Gastroesophageal sphincter (tissue), 4 donors: ENCODE measurements around the gene KLHL17. TPM values are rescaled to one million over a fixed set of nuclear protein-coding genes. Genes with fewer than 3 reads are reported as not detected.
A peak's percentile ranks its signal among the peaks of the same experiment; 100 is the strongest.

ENCODE experiments used
- ATAC-seq: fragments of 150-250 bp; one replicate; pipeline ENCODE4 v1.9.1; 2016; ENCODE audit warnings: mild to moderate bottlenecking, moderate library complexity
- H3K27ac ChIP-seq, 4 donors: fragments of 200-600 bp; sonication (generic) in 3 of 4; 1 replicate in 3 of 4; 2 replicates in 1 of 4; pipeline ENCODE4 v1.5.1; 2016 to 2019
- H3K27me3 ChIP-seq: fragments of 200-600 bp; sonication (generic); one replicate; pipeline ENCODE4 v1.5.1; 2019
- H3K36me3 ChIP-seq, 2 donors: fragments of 200-600 bp; sonication (generic); one replicate each; pipeline ENCODE4 v1.5.1; 2019; ENCODE audit warnings: control low read depth in 1 of 2
- H3K4me1 ChIP-seq, 3 donors: fragments of 200-600 bp; sonication (generic); 1 replicate in 2 of 3; 2 replicates in 1 of 3; pipeline ENCODE4 v1.5.1; 2016 to 2019; ENCODE audit warnings: control low read depth in 2 of 3
- H3K4me3 ChIP-seq, 2 donors: fragments of 200-600 bp; sonication (generic); one replicate each; pipeline ENCODE4 v1.5.1; 2019; ENCODE audit warnings: mild to moderate bottlenecking in 1 of 2, moderate library complexity in 1 of 2
- H3K9me3 ChIP-seq, 3 donors: fragments of 200-600 bp; sonication (generic); one replicate each; pipeline ENCODE4 v1.5.1; 2017 to 2019; ENCODE audit warnings: control low read depth in 2 of 3
- CTCF ChIP-seq, 4 experiments: fragments of 200-600 bp in 2 of 4; fragments of 450-650 bp in 2 of 4; sonication (generic) in 1 of 4; IDR thresholded peaks; one replicate each; pipeline ENCODE4 v1.5.1; 2017 to 2019; ENCODE audit warnings: antibody characterized with exemption in 4 of 4, mild to moderate bottlenecking in 2 of 4, moderate library complexity in 2 of 4
- EP300 ChIP-seq: sonication (generic); formaldehyde crosslinking; IDR thresholded peaks from one replicate; pipeline ENCODE4 v1.6.1; 2017; ENCODE audit warnings: antibody characterized with exemption, mild to moderate bottlenecking
- POLR2A ChIP-seq, 2 donors: fragments of 450-650 bp; IDR thresholded peaks; one replicate each; pipeline ENCODE4 v1.6.1; 2017; ENCODE audit warnings: antibody characterized with exemption in 2 of 2, mild to moderate bottlenecking in 2 of 2, moderate library complexity in 1 of 2
- POLR2AphosphoS5 ChIP-seq: sonication (generic); formaldehyde crosslinking; IDR thresholded peaks from one replicate; pipeline ENCODE4 v1.6.1; 2017; ENCODE audit warnings: antibody characterized with exemption
- WGBS, 2 donors: methylation state at CpG; one replicate each; pipeline ENCODE4 v1.1.5; 2018; ENCODE audit warnings: low coverage in 1 of 2; 5-methylcytosine and 5-hydroxymethylcytosine counted together
- small RNA-seq, 4 donors: library from RNA; depleted of rRNA; stranded (forward); fragments of <200 nt; gene quantifications; one replicate each; pipeline ENCODE3, GENCODE V24; 2016
- total RNA-seq, 4 donors: library from RNA; depleted of rRNA; stranded (reverse); fragments of >200 nt; gene quantifications; one replicate each; pipeline ENCODE4 v1.1.0, GENCODE V29; 2016

KLHL17 gene
- total RNA-seq, 4 donors from 2014 or later, result 3.6 to 12.0 (median 10.1) TPM

- ATAC-seq, result peak; percentile 96
- Histone ChIP-seq H3K9me3 (no peaks in the 10 kb centered on the region), H3K4me1 (peaks cover 0 to 28% (median 8%) of the 10 kb centered on the region in 3 donors), H3K27me3 (no peaks in the 10 kb centered on the region), H3K36me3 (no peaks in the 10 kb centered on the region), H3K4me3 (peak within 1 kb of the TSS; percentile 57 to 75), H3K27ac (peak within 1 kb of the TSS; percentile 47 to 93 (median 91))
- peak in 1 of 2 donors; percentile 20 for TF ChIP-seq POLR2A (IDR thresholded peaks at IDR 0.05)
- TF ChIP-seq EP300, result no peak
- peak; percentile 72 for TF ChIP-seq POLR2AphosphoS5
- 0 to 10% methylated on average over 5 to 9 of the region's 30 CpGs for WGBS, 2 donors
These were observed 52.9 kb downstream of the KLHL17 start, which contains the start of gene ISG15 for GRCh38 chr1:1013105-1013921. Gene ISG15 (plus strand): TSS chr1:1013497. CDS start chr1:1013574, 77 bp downstream.

GRCh38 chr1:1013922-1014648 is 53.7 kb downstream of the KLHL17 start:
- Histone ChIP-seq H3K36me3 (no peaks in the 10 kb centered on the region), H3K4me1 (peaks cover 0 to 32% (median 8%) of the 10 kb centered on the region in 3 donors), H3K9me3 (no peaks in the 10 kb centered on the region), H3K27ac (peak overlapping the region; percentile 35 to 93 (median 91)), H3K27me3 (no peaks in the 10 kb centered on the region), H3K4me3 (peak overlapping the region; percentile 57 to 75)
- 27% methylated on average over 5 of the region's 41 CpGs; no CpG with 5 or more reads in 1 of the 2 donors for WGBS, 2 donors
- no peak for ATAC-seq
- TF ChIP-seq POLR2A (IDR thresholded peaks at IDR 0.05), result no peak
- TF ChIP-seq POLR2AphosphoS5, result no peak
- TF ChIP-seq CTCF (IDR thresholded peaks at IDR 0.05), result no peak
- no peak for TF ChIP-seq EP300

GRCh38 chr1:1014799-1015681 is 54.7 kb downstream of the KLHL17 start:
- Histone ChIP-seq H3K36me3 (no peaks in the 10 kb centered on the region), H3K27ac (peak overlapping the region in 3 of 4 donors; percentile 91 to 93 (median 91)), H3K27me3 (no peaks in the 10 kb centered on the region), H3K9me3 (no peaks in the 10 kb centered on the region), H3K4me1 (peaks cover 0 to 34% (median 8%) of the 10 kb centered on the region in 3 donors), H3K4me3 (peak overlapping the region in 1 of 2 donors; percentile 57)
- ATAC-seq, result no peak
- 59 to 100% methylated on average over 2 to 4 of the region's 20 CpGs for WGBS, 2 donors
- TF ChIP-seq POLR2AphosphoS5 (no peak), POLR2A (IDR thresholded peaks at IDR 0.05) (no peak), EP300 (no peak), CTCF (IDR thresholded peaks at IDR 0.05) (peak in 2 of 4 experiments; percentile 6 to 39)

Small RNA genes within 50 kb of the gene (small RNA-seq; reads per million reads assigned to genes)
- 0 reads per million in 4 donors for gene AL645608.3
- 0 reads per million in 4 donors for gene AL645608.4

Other genes starting within 250 kb of the KLHL17 start
- gene SAMD11, start 36.7 kb upstream of the KLHL17 start, total RNA-seq, result 10 to 100 TPM; 14.2 to 21.2 (median 17.4) TPM
- gene NOC2L, start 1.3 kb upstream of the KLHL17 start, total RNA-seq, result 10 to 100 TPM; 36.3 to 54.1 (median 45.2) TPM
- gene PLEKHN1, start 5.9 kb downstream of the KLHL17 start, total RNA-seq, result 1 to 10 TPM in 1 of 4 donors, under 1 TPM in 1, not detected in 2; 0.62 to 2.3 TPM
- gene PERM1, start 21.5 kb downstream of the KLHL17 start, total RNA-seq, result 1 to 10 TPM in 2 of 4 donors, under 1 TPM in 1, not detected in 1; 0.39 to 1.9 (median 1.4) TPM
- 10 to 100 TPM; 33.6 to 77.6 (median 48.4) TPM for gene HES4, start 39.5 kb downstream of the KLHL17 start, total RNA-seq
- gene ISG15, start 52.9 kb downstream of the KLHL17 start, total RNA-seq, result 10 to 100 TPM; 26.9 to 56.2 (median 45.9) TPM
- gene AGRN, start 59.5 kb downstream of the KLHL17 start, total RNA-seq, result 10 to 100 TPM; 18.0 to 33.6 (median 23.5) TPM
- gene RNF223, start 113.7 kb downstream of the KLHL17 start, total RNA-seq, result 1 to 10 TPM in 1 of 4 donors, not detected in 3; 1.1 TPM
- 10 to 100 TPM in 2 of 4 donors, 1 to 10 TPM in 2; 6.3 to 15.3 (median 9.9) TPM for gene C1orf159, start 155.5 kb downstream of the KLHL17 start, total RNA-seq
- gene TTLL10, start 213.3 kb downstream of the KLHL17 start, total RNA-seq, result under 1 TPM in 1 of 4 donors, not detected in 3; 0.23 TPM
- 1 to 10 TPM in 1 of 4 donors, under 1 TPM in 1, not detected in 2; 0.35 to 2.2 TPM for gene TNFRSF18, start 246.0 kb downstream of the KLHL17 start, total RNA-seq